GM21528 (cell line): Measurements from ENCODE around the gene NRDE2.
"Not testable (repeated sequence)": the region's sequence is repeated elsewhere in the genome, so short reads cannot be mapped to it uniquely, and the experiment has no call there.

Source experiments
- ATAC-seq: cut with Tn5 transposase; IDR thresholded peaks from one replicate; pipeline ENCODE4 v1.9.1; 2021; ENCODE audit warnings: mild to moderate bottlenecking, moderate library complexity; ENCODE audit not compliant: unreplicated experiment, low FRiP score

Gene NRDE2

DNA sequence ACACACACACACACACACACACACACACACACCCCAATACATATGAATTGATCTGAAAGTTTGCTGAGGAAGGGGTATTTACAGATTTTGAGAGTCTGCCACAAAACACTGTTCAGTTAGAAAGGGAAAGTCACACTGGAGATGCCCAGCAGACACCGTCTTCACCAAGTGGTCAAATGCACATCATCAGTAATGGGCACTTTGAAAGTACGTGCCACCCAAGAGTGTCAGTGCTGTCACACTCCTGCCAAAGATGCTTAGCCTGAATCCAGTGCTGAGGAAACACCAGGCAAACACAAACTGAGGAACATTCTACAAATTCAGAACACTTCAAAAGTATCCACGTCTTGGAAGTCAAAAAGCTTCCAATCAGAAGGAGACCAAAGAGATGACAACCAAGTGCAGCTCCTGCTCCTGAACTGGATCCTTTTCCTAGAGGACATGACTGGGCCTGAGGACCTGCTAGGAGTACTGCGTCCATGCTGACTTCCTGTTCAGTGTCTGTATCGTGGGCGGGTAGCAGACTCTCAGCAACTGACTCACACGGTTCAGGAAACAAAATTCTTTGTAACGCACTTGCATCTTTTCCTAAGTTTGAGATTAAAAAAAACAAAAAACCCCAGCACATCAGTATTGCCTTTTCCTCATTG, 56.8 kb downstream of the NRDE2 start:
- no peak for ATAC-seq

DNA sequence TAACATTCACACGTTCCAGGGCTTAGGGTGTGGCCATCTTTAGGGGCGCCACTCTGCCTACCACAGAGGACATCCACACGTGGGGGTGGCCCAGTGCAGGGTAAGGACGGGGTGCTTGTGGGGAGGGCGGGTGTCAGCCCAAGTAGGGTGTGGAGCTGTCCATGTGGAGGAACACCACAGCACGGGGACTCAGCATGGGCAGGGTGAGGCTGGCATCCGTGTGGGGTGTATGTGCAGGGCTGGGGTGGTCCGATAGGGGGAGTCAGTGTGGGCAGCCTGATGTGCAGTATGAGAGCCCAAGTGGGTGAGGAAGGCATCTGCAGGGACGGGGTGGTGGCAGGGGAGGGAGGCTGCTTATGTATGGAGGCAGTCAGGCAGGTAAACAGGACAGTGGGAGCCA, 57.7 kb downstream of the NRDE2 start:
- no peak for ATAC-seq

DNA sequence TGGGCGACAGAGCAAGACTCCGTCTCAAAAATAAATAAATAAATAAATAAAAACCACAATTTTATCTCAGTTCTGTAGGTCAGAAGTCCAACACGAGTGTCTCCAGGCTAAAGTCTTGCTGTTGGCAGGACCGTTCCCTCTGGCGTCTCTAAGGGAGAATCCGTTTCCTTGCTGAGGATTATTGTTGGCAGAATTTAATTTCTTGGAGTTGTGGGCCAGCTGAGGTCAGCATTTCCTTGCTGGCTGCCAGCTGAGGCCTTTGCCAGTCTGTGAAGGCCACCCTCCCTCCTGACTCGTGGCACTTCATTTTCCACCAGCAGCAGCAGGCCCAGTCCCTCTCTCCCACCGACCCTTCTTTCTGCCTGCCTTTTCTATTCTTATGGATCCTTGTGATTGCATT, 58.2 kb downstream of the NRDE2 start:
- ATAC-seq: no peak

DNA sequence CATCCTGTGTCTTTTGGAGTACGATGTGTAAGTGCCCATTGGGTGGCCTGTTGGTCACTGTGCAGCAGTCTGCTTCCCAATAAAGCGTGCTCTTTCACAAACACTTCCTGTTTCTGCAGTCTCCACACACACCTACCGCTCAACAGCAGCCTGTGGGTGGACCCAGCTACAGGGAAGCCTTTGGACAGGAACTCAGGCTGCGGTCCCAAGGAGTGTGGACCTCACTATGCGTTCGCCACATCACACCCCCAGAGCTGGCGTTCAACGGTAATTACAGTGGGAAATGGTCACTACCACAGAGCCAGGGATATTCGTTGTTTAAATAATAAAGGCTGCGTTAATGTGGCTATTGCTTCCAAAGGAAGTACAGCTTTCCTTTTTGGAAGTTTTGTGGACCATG, 59.2 kb downstream of the NRDE2 start:
- no peak for ATAC-seq

DNA sequence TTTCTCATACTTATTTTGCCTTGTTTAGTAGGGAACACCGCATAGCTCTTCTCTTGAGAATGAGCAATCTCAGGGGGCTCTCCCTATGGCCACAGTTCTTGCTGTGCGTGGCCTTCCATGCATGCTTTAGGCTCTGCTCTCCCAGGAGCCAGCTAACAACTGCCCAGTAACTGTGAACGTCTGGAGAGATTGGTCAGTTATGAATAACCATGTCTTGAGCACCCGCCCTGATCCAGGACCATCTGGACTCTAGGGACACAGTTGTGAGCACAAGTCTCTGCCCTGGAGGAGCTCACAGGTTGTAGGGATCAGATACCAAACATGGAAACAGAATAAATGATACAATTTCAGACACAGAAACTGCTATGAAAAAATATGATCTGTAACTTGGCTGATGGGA, 63.3 kb downstream of the NRDE2 start:
- no peak for ATAC-seq

DNA sequence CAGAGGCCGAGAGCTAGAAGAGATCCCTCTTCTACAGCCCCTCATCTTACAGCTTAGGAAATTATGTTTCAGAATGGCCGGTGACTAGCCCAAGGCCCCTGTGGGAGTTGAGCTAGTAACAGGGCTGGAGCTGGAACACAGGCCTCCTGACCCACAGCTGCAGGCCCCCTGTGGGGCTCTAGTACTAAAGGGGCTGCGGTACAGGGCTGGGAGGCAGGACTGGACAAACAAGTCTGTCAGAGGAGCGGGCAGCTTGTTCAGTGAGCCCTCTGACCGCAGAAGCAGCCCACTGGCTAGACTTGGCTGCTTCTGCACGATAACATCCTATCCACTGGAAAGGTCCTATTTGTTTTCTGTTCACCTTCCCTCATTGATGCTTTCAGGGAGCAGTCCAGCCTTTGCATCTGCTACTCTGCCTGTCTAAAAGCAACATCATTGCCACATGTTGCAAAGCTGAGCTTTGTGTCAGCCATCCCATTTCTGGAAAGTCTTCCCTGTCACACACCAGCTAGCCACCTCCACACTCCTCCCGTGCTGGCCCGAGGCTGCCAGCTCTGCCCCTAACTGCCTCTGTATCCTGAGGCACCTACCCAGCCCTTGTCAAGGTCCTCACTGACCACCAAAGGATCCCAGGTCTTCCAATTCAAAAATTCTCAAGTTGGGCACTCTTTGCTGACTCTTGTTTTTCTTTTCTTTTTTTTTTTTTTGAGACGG, 65.1 kb downstream of the NRDE2 start:
- no peak for ATAC-seq

DNA sequence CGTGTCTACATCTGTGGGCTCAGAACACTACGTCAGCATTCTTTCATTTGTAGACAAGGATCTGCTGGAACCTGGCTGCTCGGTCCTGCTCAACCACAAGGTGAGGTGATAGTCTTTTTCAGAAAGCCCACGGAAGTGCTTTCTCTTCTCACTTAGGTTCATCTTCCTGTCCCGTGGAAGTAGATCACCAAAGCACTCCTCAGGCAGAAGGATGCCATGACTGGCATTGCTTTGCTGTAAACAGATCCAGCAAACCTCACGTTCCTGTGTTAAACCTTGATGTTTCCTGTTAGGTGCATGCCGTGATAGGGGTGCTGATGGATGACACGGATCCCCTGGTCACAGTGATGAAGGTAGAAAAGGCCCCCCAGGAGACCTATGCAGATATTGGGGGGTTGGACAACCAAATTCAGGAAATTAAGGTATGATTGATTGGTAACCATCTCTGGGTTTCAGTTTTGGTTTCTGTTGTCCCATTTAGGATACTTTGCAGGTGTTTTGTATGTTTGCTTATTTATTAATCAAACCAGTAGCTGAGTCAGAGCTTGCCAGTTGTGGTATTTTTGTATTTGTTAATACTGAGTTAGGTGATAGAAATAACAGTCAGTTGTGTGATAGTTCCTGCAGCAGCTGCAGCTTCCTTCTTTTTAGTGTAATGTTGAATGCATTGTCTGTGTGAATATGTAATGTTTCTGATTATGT, 67.8 kb downstream of the NRDE2 start:
- peak; percentile 83 for ATAC-seq

DNA sequence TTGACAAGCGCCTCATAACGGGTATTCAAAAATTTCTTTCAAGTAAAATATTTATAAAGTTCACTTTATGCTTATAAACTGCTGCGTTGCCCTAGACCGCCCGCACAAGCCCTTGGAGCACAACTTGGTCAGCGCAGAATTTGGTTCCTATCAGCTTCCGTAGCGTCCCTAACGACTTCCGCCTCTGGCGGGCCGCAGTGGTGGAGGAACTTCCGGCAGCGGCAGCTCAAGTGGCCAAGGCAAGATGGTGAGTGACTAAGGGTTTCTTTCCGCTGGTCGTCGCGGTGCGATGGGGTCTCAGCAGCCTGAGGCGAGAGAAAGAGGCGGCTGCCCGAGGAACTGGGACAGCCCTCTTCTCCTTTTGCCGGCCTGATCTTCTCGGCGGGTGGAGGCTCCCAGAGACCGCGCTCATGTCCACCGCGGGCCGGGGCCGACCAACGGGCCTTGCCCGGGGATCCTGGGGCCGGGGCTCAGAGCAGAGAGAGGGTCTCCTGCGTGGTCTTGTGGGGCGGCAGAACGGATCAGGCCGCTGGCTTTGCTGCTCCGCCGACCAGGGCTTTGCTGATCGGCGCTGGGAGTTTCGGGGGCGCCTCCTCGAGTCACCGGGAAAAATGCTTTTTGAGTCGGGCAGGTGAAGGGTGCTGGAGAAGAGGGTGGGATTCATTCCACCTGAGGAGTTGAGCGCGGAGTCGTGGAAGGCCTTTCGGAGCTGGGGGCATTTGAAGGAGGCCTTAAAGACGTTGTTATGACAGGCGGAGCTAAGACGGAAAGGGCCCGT, 75.2 kb downstream of the NRDE2 start, which contains the start of gene PSMC1:
PSMC1 (plus strand) TSS at position 200 of the 778 bp plus-strand sequence; CDS start at position 245, 45 bp downstream.
- peak; percentile 96 for ATAC-seq

DNA sequence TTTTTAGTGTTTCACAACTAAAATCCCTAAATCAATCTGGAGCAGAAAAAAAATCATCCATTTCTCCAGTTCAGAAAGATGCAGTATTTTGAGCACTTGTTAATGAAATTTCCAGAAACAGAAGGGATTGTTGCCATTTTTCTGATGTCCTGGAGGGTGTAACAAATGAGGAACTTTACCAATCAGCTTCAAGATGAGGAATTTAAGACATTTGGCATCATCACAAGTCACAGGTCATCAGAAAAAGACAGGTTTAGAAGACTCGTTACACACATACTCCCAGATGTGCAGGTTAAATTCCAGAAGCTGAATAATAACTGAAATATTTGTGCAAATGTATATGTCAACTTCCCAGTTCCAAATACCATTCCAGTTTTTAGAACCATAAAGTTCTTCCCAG, 75.9 kb downstream of the NRDE2 start:
- ATAC-seq: no peak

DNA sequence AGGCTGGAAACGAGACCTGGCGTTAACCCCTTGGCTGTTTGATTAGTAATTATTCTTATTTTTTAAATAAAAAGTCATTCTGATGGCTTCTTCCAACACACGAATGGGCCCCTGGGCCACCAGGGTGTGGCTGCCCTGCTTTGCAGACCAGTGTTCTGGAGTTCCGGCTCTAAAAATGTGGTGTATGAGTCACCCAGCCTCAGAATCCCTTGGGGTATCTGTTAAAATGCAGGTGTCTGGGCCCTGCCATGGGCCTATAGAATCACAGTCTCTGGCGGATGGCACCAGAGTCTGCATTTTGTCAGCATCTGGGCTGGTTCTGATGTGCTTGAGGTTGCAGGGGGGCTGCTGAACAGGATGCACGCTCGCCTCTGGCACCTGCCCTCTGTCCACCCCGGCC, 77.9 kb downstream of the NRDE2 start:
- ATAC-seq: no peak

DNA sequence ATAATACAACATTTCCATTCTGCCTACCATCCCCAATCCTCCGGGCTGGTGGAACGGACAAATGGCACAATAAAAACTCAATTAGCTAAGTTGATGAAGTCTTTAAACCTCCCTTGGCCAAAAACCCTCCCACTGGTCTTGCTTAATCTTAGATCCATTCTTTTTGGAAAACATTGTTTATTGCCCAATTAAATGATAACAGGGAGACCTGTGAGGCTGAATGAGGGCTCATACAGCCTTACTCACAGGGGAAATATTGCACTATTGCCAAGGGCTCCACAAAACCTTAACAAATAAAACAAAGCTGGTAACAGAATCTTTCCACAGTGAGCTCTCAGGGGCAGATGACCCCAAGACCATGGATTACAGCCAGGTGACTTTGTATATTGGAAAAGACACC, 83.1 kb downstream of the NRDE2 start:
- no peak for ATAC-seq

DNA sequence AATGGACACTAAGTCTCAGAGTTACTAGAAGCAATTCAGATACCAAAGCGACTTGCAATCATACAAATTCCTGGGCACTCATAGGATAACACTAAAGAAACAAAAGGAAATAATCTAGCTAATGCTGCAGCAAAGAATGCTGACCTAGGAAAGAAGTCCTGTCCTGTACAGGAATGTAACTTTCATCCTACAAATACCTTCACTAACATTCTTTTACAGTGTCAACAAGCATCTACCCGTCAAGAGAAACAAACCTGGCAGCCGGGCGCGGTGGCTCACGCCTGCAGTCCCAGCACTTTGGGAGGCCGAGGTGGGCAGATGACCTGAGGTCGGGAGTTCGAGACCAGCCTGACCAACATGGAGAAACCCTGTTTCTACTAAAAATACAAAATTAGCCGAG, 84.3 kb downstream of the NRDE2 start:
- not testable (repeated sequence) for ATAC-seq

DNA sequence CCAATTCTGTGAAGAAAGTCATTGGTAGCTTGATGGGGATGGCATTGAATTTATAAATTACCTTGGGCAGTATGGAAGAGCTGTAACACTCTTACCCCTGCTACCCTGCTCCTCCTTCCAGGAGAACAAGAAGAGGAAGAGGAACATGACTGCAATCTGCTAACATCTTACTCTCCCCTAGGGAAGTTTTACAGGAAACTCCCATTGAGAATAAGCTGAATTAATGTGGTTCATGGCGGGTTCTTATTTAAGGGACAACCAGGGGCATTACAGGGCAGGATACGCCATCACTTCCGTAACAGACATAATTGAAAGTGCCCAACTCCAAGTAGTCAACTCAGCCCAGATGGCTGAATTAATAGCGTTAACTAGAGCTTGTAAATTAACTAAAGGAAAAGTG, 84.8 kb downstream of the NRDE2 start:
- ATAC-seq: no peak

DNA sequence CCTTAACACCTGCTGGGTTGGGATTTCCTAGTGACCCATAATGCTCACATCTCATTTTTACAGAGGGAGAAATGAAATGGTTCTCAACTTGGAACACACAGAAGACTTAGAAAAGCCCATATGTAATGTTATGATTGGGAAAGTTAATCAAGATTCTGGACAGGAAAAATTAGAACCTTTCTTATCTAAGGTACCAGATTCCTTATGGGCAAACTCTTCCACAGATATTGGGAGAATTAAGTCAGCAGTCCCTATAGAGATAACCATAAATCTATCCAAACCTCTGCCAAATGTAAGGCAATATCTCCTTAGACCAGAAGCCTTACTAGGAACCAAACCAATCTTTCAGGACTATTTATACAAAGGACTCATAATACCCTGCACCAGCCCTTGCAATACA, 89.3 kb downstream of the NRDE2 start:
- no peak for ATAC-seq

DNA sequence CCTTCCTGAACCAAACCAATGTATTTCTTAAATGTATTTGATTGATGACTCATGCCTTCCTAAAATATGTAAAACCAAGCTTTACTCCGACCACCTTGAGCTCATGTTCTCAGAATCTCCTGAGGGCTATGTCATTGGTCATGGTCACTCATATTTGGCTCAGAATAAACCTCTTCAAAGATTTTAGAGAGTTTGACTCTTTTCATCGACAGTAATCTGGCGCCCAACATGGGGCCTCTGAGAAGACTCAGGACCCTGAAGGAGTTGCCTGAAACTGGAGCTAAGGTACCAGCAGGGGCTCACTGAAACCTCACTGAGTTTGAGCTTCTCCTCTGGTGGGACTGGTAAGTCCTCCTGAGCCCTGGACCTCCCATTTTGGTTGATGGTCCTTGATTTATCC, 92.6 kb downstream of the NRDE2 start:
- ATAC-seq: no peak

DNA sequence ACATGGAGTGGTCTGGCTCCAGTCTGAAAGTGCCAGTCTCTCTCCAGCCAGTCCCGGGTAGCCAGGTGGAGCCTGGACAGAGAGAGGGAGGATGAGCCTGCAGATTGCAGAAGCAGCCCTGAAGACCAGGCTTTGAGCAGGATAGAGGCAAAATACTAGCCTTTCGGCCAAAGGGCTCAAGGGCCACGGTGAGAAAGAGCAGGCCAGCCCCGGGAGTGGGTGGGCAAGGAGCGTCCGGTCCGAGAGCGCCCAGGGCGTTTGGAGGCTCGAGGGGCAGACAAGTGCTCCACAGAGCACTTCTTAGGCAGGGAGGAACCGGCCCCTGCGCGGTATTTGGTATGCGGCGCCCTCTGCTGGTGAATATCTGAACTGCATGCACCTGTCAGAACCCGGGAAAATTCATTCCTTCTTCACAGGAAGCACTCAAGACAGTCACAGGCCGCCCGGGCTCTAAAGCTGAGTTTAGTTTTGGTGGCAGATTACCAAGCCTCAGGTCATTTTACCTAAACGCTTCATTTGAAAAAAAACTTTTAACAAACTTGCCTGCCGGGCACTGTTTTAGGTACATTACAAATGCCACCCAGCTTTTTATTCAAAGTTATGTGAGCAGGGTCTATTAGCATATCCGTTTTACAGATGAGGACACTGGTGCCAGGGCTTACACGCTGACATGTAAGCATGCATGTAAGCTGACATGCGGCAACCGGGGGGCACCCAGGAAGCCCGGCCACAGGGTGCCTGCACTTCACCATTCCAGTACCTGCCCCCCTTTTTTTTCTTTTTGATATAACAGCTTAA, 96.4 kb downstream of the NRDE2 start:
- ATAC-seq: peak; percentile 79

DNA sequence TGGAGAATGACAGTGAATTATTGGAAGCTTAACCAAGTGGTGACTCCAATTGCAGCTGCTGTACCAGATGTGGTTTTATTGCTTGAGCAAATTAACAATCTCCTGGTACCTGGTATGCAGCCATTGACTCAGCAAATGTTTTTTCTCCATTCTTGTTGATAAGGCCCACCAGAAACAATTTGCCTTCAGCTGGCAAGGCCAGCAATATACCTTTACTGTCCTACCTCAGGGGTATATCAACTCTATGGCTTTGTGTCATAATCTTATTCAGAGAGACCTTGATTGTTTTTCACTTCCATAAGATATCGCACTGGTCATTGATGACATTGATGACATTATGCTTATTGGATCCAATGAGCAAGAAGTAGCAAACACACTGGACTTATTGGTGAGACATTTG, 101.8 kb downstream of the NRDE2 start:
- ATAC-seq: not testable (repeated sequence)

DNA sequence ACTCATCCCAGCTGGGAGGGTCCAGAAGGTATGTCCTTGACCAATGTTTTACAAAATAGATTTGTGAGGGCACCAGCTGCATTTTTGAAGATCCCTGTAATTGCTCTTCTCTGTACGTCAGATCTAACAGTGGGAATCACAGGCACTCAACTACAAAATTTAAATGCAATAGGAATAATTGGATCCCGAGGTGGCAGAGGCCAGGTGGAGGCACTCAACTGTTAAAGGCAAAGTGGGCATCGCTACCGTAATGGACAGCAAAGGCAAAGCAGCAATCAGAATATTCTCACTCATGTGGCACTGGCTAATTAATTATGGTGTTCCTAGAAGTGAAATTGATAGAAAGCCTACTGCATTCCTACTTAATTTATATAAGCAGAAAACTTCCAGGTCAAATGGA, 103.3 kb downstream of the NRDE2 start:
- no peak for ATAC-seq
